H1 (cell line): ENCODE measurements around the gene ERMARD. TPM values are rescaled to one million over a fixed set of nuclear protein-coding genes. Genes with fewer than 3 reads are reported as not detected.

ENCODE experiments used
- ASH2L ChIP-seq: fragments of 200-600, 300-600 bp; sonication (generic); IDR thresholded peaks from one replicate; pipeline ENCODE4 v1.7.1; 2017; ENCODE audit warnings: low read length
- FOSL1 ChIP-seq: IDR thresholded peaks from 2 replicates; pipeline ENCODE4 v1.6.1; 2011; ENCODE audit warnings: mild to moderate bottlenecking, low read depth, low read length, moderate library complexity; ENCODE audit not compliant: insufficient read depth
- JUN ChIP-seq: IDR thresholded peaks from 2 replicates; pipeline ENCODE4 v1.6.1; 2011; ENCODE audit warnings: low read depth, mild to moderate bottlenecking, improper control_type of control experiment, low read length
- PHF8 ChIP-seq: fragments of 200-600 bp; sonication (generic); conservative IDR thresholded peaks from 2 replicates; pipeline ENCODE4 v1.7.1; 2012; ENCODE audit warnings: low read depth, mild to moderate bottlenecking, inconsistent platforms, low read length, moderate library complexity
- POLR2AphosphoS5 ChIP-seq: IDR thresholded peaks from 2 replicates; pipeline ENCODE4 v1.6.1; 2011; ENCODE audit warnings: low read depth, low read length
- POU5F1 ChIP-seq: IDR thresholded peaks from 2 replicates; pipeline ENCODE4 v1.6.1; 2011; ENCODE audit warnings: low read depth, mild to moderate bottlenecking, low read length, moderate library complexity
- TBP ChIP-seq: IDR thresholded peaks from 2 replicates; pipeline ENCODE4 v1.6.1; 2011; ENCODE audit warnings: low read depth, low read length, improper control_type of control experiment
- ZNF274 ChIP-seq: IDR thresholded peaks from 2 replicates; pipeline ENCODE4 v1.7.0; 2012; ENCODE audit warnings: low read length, borderline replicate concordance; ENCODE audit errors: extremely low read depth
- polyA plus RNA-seq, 7 experiments: library from polyadenylated mRNA; depleted of rRNA in 3 of 7; stranded (reverse) in 5 of 7; unstranded in 2 of 7; fragments of >200 nt in 5 of 7; fragments of 200-250 nt in 2 of 7; gene quantifications; 1 replicate in 5 of 7; 2 replicates in 1 of 7; 4 replicates in 1 of 7; pipeline versions ENCODE4 v1.2.1 to v1.2.3, GENCODE V29; 2011 to 2013; ENCODE audit warnings: missing spikeins in 2 of 7, mixed read lengths in 2 of 7
- total RNA-seq: library from RNA; stranded (reverse); fragmentation: NEBNext Ultra II Directional; extraction: Animal tissue kit (Norgen Biotek cat#: 25700); gene quantifications from 2 replicates; pipeline ENCODE4 v1.2.1, GENCODE V29; 2021

Gene ERMARD
- total and polyA plus RNA-seq, 2 of the 8 experiments (the other 6 are each of a cell fraction or from before 2014, with no cell fraction given): 12.2 to 25.6 TPM

- TF ChIP-seq JUN: no peak
- TF ChIP-seq TBP: no peak
- no peak for TF ChIP-seq POU5F1
- no peak for TF ChIP-seq POLR2AphosphoS5
- TF ChIP-seq ASH2L: no peak
- TF ChIP-seq ZNF274: no peak
- no peak for TF ChIP-seq FOSL1
- no peak for TF ChIP-seq PHF8
Measured at GRCh38 chr6:169801396-169802160, 50.2 kb downstream of the ERMARD start (continued).
